Measurements from ENCODE around the gene NUAK2.

DNA sequence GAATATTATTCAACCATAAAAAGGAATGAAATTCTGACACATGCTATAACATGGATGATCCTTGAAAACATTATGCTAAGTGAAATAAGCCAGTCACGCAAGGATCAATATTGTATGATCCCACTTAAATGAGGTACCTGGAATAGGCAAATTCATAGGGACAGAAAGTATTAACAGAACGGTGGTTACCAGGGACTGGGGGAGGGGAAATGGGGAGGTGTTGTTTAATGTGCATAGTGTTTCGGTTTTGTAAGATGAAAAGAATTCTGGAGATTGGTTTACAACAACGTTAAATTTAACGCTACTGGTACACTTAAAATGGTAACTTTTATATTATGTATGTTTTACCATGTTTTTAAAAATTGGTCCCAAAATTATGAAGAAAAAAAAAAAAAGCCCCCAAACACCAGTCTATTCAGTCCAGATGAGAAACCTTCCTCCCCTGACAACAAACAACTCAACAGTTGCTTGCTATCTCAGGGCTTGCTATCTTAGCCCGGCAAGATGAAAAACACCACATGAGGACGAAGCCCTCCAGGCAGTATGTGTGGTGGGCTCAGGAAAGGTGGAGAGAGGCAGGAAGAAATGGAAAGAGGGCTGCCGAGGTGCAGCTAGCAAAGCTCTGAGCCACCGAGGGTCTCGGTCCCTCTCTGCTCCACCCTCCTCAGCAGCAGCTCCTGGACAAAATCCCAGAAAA lies 8.5 kb downstream of the NUAK2 start:
- no peak for TF ChIP-seq CTCF (IDR thresholded peaks at IDR 0.05; ENCODE audit: low read depth, low read length, missing input control)
- no peak for TF ChIP-seq EGR1 (IDR thresholded peaks at IDR 0.05; ENCODE audit: low read depth in 2 of 2)
- no peak for TF ChIP-seq GABPA (IDR thresholded peaks at IDR 0.05 in 1 of 2, conservative IDR thresholded peaks at IDR 0.05 in 1 of 2)
